NOMO-1 (cell line): ENCODE measurements around the gene RBP7.

ENCODE experiments used
- DNase-seq, 2 experiments: peaks; one replicate each; lab custom pipeline; 2025; ENCODE audit not compliant: unreplicated experiment in 2 of 2; lab: John Stamatoyannopoulos, UW

Gene RBP7

GRCh38 chr1:10064416-10065343, 67.7 kb downstream of the RBP7 start:
- DNase-seq: peak in 1 of 2 experiments; percentile 14

GRCh38 chr1:10065344-10065685, 68.3 kb downstream of the RBP7 start:
- DNase-seq: peak in 1 of 2 experiments; percentile 13
